Spleen (tissue), 7 donors: Measurements from ENCODE around the gene RAD51D.

Experiments
- CTCF ChIP-seq, 11 experiments: fragments of 200-600 bp in 7 of 11; fragments of 450-650 bp in 4 of 11; sonication (generic) in 4 of 11; IDR thresholded peaks in 8 of 11; conservative IDR thresholded peaks in 3 of 11; 1 replicate in 7 of 11; 2 replicates in 4 of 11; pipeline versions ENCODE4 v1.4.0 to v1.8.0; 2016 to 2021; ENCODE audit warnings: antibody characterized with exemption in 11 of 11, inconsistent platforms in 4 of 11, mild to moderate bottlenecking in 1 of 11
- POLR2A ChIP-seq, 3 donors: fragments of 450-650 bp; IDR thresholded peaks; one replicate each; pipeline ENCODE4 v1.5.1; 2017; ENCODE audit warnings: antibody characterized with exemption in 3 of 3, mild to moderate bottlenecking in 1 of 3
- POLR2AphosphoS5 ChIP-seq, 3 donors: sonication (generic); formaldehyde crosslinking; IDR thresholded peaks; one replicate each; pipeline ENCODE4 v1.5.1; 2017; ENCODE audit warnings: antibody characterized with exemption in 3 of 3
- donor health status: DM: no; HTN: no; CAD: no; lungs with moderate emphysema.
- donor health status: DM: no; HTN: no; CAD: no.
- donor health status: DM: no; HTN: no; CAD: no.

GRCh38 chr17:35086931-35087573 lies 32.6 kb downstream of the RAD51D start:
- TF ChIP-seq CTCF (IDR thresholded peaks at IDR 0.05 in 8 of 11, conservative IDR thresholded peaks at IDR 0.05 in 3 of 11) = no peak
- TF ChIP-seq POLR2A (IDR thresholded peaks at IDR 0.05) = no peak
- no peak for TF ChIP-seq POLR2AphosphoS5 (IDR thresholded peaks at IDR 0.05)
